ENCODE measurements around the gene MERTK. TPM values are rescaled to one million over a fixed set of nuclear protein-coding genes. Genes with fewer than 3 reads are reported as not detected.
A peak's percentile ranks its signal among the peaks of the same experiment; 100 is the strongest.

MERTK gene
- total and polyA plus RNA-seq, 10 of the 15 experiments (the other 5 are each of a cell fraction or from before 2014, with no cell fraction given) = 0.13 to 30.6 (median 0.50) TPM

GRCh38 chr2:112054847-112055729 is 156.7 kb downstream of the MERTK start, which contains the start of gene TMEM87B (continued):
- TF ChIP-seq MEF2B (IDR thresholded peaks at IDR 0.05; ENCODE audit: partially characterized antibody, poor library complexity, severe bottlenecking) (no peak), ZSCAN29 (IDR thresholded peaks at IDR 0.05) (no peak), NRF1 (conservative IDR thresholded peaks at IDR 0.05; ENCODE audit: low read depth, low read length) (no peak), SMAD1 (IDR thresholded peaks at IDR 0.05; ENCODE audit: low read depth, partially characterized antibody) (no peak), FOXM1 (IDR thresholded peaks at IDR 0.05; ENCODE audit: low read depth, low read length) (no peak), CBX5 (IDR thresholded peaks at IDR 0.05; ENCODE audit: low read depth) (no peak), EGR1 (IDR thresholded peaks at IDR 0.05; ENCODE audit: borderline replicate concordance in 1 of 2, low read depth in 2 of 2, low read length in 2 of 2) (peak; percentile 68 to 99), MYC (IDR thresholded peaks at IDR 0.05; ENCODE audit: insufficient read depth, insufficient read length, insufficient replicate concordance, low read length, severe bottlenecking) (peak; percentile 41), ZZZ3 (IDR thresholded peaks at IDR 0.05; ENCODE audit: control insufficient read depth, insufficient read length, low read depth) (no peak), PAX8 (IDR thresholded peaks at IDR 0.05) (no peak), RB1 (IDR thresholded peaks at IDR 0.05; ENCODE audit: borderline replicate concordance) (no peak), STAT3 (IDR thresholded peaks at IDR 0.05; ENCODE audit: low read depth, low read length) (no peak), NR2C2 (IDR thresholded peaks at IDR 0.05; ENCODE audit: borderline replicate concordance, control insufficient read depth, insufficient read length, low read depth) (no peak), SREBF2 (IDR thresholded peaks at IDR 0.05; ENCODE audit: low read length) (no peak), RCOR1 (conservative IDR thresholded peaks at IDR 0.05; ENCODE audit: low read depth, low read length) (no peak), KDM1A (IDR thresholded peaks at IDR 0.05; ENCODE audit: borderline replicate concordance) (no peak), YBX1 (IDR thresholded peaks at IDR 0.05) (no peak), ZNF592 (IDR thresholded peaks at IDR 0.05) (no peak), SUPT20H (IDR thresholded peaks at IDR 0.05; ENCODE audit: borderline replicate concordance, control insufficient read depth, low read depth, low read length) (no peak), BRCA1 (IDR thresholded peaks at IDR 0.05; ENCODE audit: low read depth, low read length) (no peak), STAT1 (conservative IDR thresholded peaks at IDR 0.05) (no peak), NFYB (IDR thresholded peaks at IDR 0.05; ENCODE audit: insufficient read depth, low read depth, low read length) (no peak)
- TF ChIP-seq, protein P1, sequence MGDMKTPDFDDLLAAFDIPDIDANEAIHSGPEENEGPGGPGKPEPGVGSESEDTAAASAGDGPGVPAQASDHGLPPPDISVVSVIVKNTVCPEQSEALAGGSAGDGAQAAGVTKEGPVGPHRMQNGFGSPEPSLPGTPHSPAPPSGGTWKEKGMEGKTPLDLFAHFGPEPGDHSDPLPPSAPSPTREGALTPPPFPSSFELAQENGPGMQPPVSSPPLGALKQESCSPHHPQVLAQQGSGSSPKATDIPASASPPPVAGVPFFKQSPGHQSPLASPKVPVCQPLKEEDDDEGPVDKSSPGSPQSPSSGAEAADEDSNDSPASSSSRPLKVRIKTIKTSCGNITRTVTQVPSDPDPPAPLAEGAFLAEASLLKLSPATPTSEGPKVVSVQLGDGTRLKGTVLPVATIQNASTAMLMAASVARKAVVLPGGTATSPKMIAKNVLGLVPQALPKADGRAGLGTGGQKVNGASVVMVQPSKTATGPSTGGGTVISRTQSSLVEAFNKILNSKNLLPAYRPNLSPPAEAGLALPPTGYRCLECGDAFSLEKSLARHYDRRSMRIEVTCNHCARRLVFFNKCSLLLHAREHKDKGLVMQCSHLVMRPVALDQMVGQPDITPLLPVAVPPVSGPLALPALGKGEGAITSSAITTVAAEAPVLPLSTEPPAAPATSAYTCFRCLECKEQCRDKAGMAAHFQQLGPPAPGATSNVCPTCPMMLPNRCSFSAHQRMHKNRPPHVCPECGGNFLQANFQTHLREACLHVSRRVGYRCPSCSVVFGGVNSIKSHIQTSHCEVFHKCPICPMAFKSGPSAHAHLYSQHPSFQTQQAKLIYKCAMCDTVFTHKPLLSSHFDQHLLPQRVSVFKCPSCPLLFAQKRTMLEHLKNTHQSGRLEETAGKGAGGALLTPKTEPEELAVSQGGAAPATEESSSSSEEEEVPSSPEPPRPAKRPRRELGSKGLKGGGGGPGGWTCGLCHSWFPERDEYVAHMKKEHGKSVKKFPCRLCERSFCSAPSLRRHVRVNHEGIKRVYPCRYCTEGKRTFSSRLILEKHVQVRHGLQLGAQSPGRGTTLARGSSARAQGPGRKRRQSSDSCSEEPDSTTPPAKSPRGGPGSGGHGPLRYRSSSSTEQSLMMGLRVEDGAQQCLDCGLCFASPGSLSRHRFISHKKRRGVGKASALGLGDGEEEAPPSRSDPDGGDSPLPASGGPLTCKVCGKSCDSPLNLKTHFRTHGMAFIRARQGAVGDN (IDR thresholded peaks at IDR 0.05) = no peak

Measured in GM12878 (cell line).